AG04450 (cell line): ENCODE measurements around the gene MACROD2. TPM values are rescaled to one million over a fixed set of nuclear protein-coding genes. Genes with fewer than 3 reads are reported as not detected.

Experiments used
- CTCF ChIA-PET: fragments of 300-600, 350-600 bp; formaldehyde crosslinking; extraction: SDS; loops from one replicate; lab custom pipeline; 2022; ENCODE audit warnings: antibody characterized with exemption, inconsistent platforms; lab: Charles Lee
- POLR2A ChIA-PET: fragments of 350-600 bp; formaldehyde crosslinking; extraction: SDS; loops from one replicate; lab custom pipeline; 2021; ENCODE audit warnings: antibody characterized with exemption, inconsistent platforms; lab: Yijun Ruan, JAX
- DNase-seq: peaks from one replicate; pipeline ENCODE4 v3.0.0-alpha.2; 2011; ENCODE audit warnings: low read depth, low spot score
- H3K27ac ChIP-seq: one replicate; pipeline ENCODE4 v1.5.1; 2012; ENCODE audit warnings: low read depth, low read length, control low read depth
- H3K27me3 ChIP-seq: one replicate; pipeline ENCODE4 v1.6.0; 2012; ENCODE audit warnings: low read length; ENCODE audit not compliant: control insufficient read depth, insufficient read depth
- H3K4me3 ChIP-seq: 2 replicates; pipeline ENCODE4 v1.5.1; 2011; ENCODE audit warnings: mild to moderate bottlenecking, low read depth, low read length, control low read depth
- H3K9me3 ChIP-seq: 2 replicates; pipeline ENCODE4 v1.5.1; 2012; ENCODE audit warnings: low read length; ENCODE audit not compliant: control insufficient read depth, insufficient read depth
- CTCF ChIP-seq: IDR thresholded peaks from 2 replicates; pipeline ENCODE4 v1.5.1; 2011; ENCODE audit warnings: low read depth, low read length, control low read depth, inconsistent platforms
- polyA plus RNA-seq: library from polyadenylated mRNA; depleted of rRNA; stranded (reverse); fragments of >200 nt; gene quantifications from 2 replicates; pipeline ENCODE4 v1.2.3, GENCODE V29; 2011

The MACROD2 gene
- polyA plus RNA-seq, 1 experiment: 0.02 TPM

DNA sequence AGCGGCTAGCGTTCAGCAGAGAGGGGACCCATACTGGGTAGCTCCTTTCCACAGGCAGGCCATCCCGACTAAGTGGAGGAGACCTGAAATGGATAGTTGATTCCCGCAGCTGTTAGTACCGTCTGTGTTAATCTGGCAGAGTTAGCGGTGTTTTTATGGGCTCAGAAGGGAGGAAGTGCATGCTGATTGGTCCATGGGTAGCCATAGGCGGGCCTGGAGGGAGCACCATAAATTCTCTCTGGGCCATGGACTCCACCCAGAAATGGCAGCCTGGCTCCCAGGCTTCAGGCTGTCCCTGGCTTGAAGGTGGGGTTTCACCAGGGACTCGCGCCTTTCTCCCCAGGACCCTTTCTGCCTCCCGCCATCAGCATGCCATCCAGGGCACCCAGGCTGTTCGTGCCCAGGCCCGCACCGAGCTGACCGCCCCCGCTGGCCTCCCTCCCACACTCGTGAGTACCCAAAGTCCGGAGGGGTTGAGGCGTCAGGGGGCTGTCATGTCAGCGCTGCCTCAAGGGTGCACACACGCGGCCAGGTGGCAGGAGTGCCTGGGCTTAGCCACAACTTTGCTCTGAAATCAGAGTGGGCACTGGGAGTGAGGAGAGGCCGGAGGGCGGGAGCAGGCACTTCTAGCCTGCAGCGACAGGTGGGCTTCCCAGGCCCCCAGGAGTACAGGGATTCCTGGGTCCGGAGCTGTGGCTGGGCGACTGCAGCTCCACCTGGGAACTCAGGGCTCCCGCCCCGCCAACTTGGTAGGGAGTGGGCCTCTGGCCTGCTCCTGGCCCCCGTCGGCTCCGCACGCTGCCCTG is 1036.4 kb downstream of the MACROD2 start:
- Histone ChIP-seq H3K4me3 (no peak overlapping the region), H3K9me3 (peaks cover 16% of the 10 kb centered on the region), H3K27me3 (no peaks in the 10 kb centered on the region), H3K27ac (no peak overlapping the region)
- no peak for TF ChIP-seq CTCF
- CTCF ChIA-PET: no interaction called here
- no peak for DNase-seq
- POLR2A ChIA-PET: no interaction called here

DNA sequence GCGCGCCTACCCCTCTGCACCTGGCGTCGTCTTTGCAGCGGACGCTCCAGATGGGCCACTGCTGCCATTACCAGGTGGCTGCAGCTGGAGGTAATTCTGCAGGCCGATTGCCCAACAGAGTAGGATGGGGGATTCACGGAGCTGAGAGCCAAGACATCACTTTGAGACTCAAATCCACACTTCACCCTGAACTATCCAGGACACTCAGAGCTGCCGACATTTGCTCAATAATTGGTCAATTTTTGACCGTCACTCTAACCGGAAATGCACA is 1037.0 kb downstream of the MACROD2 start:
- TF ChIP-seq CTCF: no peak
- Histone ChIP-seq H3K27me3 (no peaks in the 10 kb centered on the region), H3K27ac (no peak overlapping the region), H3K4me3 (no peak overlapping the region), H3K9me3 (peaks cover 16% of the 10 kb centered on the region)
- ChIA-PET CTCF (no interaction called here), POLR2A (no interaction called here)
- no peak for DNase-seq

DNA sequence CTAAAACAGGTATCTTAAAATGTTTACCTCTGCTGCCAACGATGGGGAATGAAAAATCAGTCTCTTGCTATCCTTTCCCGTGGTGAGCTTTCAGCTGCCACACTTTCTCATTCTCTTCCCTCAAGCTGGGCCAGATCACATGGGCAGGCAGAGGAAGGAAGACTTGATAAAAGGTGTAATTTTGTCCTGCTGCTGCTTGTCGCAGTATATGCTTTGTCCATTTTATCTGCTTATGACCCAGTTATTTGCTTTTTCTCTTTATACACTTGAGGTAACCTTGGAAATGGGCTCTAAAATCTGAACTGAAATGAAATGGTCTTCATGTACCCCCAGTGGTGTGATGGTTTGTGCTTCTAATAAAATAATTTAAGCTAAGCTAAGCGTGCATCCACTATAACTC is 1038.0 kb downstream of the MACROD2 start:
- POLR2A ChIA-PET: no interaction called here
- no peak overlapping the region for H3K27ac ChIP-seq
- CTCF ChIA-PET: no interaction called here
- peaks cover 16% of the 10 kb centered on the region for H3K9me3 ChIP-seq
- DNase-seq: no peak
- H3K27me3 ChIP-seq: no peaks in the 10 kb centered on the region
- no peak overlapping the region for H3K4me3 ChIP-seq
- no peak for TF ChIP-seq CTCF

DNA sequence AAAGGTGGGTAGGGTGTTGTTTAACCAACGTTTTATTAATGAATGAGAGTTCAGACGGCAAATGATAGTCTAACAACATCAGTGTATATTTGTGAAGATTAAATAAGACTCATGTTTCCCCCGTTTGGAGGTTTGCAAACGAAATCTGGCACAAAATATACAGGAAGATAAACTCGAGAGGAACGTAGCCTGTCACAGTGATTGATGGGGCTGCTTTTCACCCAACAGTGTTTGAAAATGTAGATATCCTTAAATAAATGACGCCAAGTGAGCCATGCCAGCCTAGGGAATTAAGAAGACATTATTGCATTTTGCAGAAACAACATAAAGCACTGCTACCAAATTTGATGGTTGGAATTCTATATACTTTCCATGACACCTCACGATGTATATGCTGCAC is 1038.6 kb downstream of the MACROD2 start:
- POLR2A ChIA-PET: no interaction called here

More for the DNA sequence above, 1038.6 kb downstream of the MACROD2 start:
- CTCF ChIA-PET: no interaction called here
- H3K4me3 ChIP-seq: no peak overlapping the region
- H3K27me3 ChIP-seq: no peaks in the 10 kb centered on the region
- no peak overlapping the region for H3K27ac ChIP-seq
- DNase-seq: no peak
- H3K9me3 ChIP-seq: peaks cover 16% of the 10 kb centered on the region
- no peak for TF ChIP-seq CTCF
